ENCODE results near the gene GNPTG.
"Not testable (repeated sequence)": the region's sequence is repeated elsewhere in the genome, so short reads cannot be mapped to it uniquely, and the experiment has no call there.

Gene GNPTG

DNA sequence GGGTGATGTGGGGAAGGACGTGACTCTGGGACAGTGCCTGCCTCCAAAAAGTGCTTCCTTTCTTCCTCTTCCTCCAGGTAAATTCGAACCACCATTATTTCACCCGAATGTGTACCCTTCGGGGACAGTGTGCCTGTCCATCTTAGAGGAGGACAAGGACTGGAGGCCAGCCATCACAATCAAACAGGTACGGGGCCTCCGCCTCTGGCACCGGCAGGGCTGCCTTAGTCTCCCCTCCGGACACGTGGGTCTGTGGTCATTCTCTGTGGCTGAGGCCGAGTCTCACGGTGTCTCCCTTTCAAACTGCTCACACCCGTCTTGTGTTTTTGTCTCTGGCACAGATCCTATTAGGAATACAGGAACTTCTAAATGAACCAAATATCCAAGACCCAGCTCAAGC lies 31.6 kb upstream of the GNPTG start:
- no peak for DNase-seq

DNA sequence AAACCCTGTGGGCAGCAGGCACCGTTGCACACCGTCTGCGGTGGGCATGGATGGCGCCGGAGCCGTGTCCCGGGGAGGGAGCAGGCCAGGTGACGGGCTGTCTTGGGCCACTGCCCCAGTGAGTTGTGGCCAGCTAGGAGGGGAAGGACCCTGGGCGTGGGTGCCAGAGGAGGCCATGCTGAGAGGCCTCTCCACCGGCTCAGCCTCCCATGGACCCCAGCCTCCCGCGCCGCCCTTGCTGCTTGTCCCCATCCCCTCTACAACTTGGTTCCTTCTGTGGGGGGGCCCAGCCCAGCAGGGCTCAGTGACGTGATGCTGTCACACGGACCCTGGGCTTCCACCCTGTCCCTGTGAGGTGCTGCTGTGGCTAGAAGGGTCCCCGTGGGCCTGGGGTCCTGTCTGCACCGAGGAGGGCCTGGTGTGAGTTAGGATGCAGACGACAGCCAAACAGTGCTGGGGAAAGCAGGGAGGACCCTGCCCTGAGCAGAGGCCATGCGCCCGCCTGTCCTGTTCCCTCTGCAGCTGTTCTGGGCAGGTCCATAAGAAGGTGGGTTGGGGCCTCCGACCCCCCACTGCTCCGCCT lies 31.0 kb upstream of the GNPTG start:
- DNase-seq, result no peak

DNA sequence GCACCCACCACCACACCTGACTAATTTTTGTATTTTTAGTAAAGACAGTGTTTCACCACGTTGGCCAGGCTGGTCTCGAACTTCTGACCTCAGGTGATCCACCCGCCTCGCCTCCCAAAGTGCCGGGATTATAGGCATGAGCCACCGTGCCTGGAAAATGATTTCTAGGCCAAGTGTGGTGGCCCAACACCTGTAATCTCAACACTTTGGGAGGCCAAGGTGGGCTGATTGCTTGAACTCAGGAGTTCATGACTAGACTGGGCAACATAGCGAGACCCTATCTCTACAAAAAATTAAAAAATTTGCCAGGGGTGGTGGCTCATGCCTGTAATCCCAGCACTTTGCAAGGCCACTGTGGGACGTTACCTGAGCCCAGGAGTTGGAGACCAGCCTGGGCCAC lies 29.3 kb upstream of the GNPTG start:
- DNase-seq, result no peak

DNA sequence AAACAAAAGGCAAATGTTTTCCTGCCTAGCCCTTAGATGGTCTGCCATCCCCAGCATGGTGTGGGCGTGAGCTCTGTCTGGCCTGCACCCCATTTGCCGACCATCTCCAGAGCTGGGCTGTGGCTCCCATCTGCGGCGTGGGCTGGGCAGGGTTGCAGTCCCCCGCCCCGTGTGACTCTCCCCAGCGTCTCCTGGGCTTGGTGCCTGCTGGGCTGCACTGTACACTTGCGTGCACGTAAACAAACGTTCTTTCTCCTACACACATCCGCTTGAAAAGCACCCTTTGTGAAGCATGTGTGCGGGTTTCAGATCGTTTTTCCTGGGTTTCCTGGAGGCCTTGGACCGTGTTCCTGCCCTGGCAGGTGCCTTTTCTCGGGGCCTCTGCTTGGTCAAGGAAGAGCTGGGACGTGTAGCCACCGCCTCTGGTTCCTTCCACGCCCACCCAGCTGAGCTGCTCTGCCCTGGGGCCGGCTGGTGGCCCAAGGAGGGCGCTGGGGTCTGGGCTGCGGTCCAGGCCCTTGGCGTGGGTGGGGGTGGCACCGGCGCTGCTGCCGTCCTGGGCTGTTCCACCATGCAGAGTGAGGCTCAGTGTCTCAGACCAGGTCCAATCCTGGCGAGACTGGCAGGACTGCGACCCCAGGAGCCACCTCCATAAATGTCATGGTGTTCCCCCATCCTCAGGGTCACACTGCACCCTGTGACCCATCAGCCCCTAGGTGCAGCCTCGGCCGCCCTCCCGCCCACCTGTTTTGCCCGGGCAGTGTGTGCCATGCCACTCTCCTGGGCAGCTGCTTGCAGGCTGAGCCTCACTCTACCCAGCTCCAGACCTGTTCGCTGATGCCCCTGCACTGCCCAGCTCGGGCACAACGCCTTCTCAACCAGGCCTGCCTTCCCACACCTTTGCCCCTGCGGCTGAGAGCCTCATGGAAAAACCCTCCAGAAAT lies 28.2 kb upstream of the GNPTG start:
- DNase-seq, result no peak

DNA sequence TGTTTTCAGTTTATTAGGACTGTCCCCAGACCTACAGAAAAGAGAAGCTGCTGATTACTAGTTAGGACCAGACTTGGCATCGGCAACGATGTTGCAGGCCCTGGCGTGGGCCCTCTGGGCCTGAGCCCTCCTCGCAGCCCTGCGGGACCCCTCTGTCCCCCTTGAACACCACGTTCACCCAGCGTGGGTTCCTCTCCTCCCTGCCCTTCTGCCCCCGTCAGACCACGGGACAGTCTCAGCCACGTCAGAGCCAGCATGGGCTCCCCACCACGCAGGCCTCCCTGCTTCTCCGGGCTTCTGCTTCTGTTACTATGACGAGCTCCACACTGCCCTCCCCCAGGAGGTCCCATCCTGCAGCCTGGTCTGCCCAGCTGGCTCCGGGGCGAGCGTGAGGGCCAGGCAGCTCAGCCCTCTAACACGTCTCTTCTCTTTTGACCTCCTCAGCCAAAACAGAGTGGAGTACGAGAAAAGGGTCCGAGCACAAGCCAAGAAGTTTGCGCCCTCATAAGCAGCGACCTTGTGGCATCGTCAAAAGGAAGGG lies 27.4 kb upstream of the GNPTG start:
- DNase-seq, result no peak

DNA sequence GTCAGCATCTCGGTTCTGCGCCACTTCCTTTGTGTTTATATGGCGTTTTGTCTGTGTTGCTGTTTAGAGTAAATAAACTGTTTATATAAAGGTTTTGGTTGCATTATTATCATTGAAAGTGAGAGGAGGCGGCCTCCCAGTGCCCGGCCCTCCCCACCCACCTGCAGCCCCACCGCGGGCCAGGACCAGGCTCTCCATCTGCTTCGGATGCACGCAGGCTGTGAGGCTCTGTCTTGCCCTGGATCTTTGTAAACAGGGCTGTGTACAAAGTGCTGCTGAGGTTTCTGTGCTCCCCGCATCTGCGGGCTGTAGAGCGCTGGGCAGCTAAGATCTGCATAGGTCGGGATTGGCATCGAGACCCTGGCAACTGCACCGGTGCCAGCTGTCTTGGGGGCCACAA lies 26.5 kb upstream of the GNPTG start:
- DNase-seq, result no peak

DNA sequence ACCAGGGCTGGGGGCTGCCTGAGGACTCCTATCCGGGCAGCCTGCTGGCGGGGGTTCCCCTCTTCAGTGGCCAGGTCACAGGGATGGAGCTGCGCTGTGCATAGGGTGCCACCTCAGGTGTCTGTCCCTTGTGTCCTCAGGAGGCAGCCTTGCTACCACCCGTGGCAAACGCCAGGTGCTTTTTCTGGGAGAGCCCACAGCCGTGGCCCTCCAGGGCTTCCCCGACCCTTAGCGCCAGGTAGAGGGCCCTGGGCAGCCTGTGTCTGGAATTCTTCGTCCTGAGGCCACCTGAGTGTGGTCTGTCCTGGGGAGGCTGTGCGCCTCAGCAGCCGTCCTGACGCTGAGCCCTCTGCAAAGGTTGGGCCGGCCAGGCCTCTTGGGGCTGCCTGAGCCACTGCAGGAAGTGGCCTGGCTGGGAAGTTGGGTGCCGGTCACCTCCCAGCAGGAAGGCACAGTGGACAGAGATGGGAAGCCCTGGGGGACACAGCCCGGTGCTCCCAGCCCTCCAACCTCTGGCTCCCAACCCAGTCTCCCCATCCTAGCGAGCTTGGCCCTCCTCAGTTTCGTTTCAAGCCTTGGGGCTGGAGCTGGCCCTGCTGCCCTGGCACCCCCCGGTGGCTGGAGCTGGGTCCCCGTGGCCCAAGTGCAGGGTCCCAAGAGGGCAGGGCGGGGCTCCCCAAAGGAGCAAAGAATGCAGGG lies 25.9 kb upstream of the GNPTG start:
- DNase-seq, result no peak

DNA sequence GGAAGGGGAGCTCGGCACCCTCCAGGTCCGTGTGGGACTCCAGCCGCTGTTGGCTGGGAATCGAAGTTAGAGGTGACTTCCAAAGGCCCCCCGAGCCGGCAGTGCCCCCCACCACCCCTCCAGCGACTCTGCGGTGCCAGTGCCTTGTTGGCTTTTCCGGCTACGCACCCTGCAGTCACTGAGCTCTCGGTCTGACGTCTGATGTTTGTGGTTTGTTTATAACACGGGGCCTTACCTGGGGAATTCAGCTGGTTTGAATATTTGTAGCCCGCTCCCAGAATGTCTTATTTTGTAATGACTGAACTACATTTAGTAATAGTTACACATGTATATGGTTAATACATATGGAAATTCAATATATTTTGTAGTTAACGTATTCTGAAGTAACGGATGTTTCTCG lies 25.3 kb upstream of the GNPTG start:
- no peak for DNase-seq

DNA sequence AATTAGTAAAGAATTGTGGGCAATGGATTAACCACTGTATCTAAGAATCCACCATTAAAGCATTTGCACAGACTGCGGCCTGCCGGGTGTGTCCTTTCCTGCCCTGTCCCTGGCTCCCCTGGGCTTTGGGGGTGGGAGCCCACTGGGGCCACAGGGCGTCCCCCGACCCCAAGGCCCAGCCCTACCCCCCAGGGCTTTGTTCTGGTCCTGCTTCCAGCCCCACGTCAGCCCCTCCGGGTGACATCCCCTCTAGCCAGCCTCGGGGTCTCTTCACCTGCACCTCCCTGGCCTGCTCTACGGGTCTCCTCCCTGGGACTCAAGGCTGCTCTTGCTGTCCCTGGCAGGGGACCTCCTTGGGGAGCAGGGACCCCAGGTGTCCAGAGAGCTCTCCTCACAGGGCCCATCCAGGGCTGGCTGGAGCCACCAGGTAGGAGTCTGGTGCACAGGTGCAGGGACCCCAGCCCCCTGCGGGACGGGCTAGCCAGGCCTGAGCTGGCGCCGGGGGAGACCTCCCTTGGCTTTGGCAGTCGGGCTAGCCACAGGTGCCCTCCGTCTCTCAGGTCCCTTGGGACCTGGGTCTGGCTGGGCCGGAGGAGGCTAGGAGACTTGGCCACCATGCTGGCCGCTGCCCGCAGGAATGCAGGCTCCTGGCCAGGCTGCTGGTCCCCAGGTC lies 24.6 kb upstream of the GNPTG start:
- no peak for DNase-seq

DNA sequence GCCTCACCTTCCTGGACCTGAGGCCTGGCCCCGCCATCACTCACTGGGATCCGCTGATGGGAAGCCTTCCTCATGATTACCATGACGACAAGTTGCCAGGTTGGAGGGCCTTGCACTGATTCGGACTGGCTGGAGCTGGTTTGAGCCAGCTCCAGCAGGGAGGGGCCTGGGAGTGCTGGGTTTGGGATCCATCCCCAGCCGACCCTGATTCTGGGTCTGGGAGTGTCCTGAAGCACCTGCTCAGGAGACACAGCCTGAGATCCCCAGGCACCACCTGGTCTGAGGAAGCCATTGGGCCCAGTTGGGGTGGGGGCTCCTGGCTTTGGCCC lies 24.1 kb upstream of the GNPTG start:
- no peak for DNase-seq

DNA sequence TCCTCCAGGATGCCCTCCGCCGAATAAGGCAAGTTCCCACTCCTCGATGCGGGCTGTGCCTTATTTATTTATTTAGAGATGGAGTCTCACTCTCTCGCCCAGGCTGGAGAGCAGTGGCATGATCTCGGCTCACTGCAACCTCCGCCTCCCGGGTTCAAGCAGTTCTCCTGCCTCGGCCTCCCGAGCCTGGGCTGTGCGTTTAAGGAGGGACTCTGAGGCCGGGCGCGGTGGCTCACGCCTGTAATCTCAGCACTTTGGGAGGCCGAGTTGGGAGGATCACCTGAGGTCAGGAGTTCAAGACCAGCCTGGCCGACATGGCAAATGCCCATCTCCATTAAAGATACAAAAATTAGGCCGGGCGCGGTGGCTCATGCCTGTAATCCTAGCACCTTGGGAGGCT lies 23.6 kb upstream of the GNPTG start:
- DNase-seq, result not testable (repeated sequence)

DNA sequence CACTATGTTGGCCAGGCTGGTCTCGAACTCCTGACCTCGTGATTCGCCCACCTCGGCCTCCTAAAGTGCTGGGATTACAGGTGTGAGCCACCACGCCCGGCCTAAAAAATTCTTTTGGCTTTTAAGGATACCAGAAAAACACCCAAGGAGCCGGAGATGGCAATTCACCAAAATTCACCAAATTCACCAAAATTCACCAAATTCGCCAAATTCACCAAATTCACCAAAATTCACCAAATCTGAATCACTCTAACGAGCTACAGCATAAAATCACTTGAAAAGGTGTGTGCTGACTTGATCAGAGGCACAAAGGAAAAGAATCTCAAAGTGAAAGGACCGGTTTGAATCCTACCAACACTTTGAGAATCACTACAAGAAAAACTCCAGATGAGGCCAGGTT lies 22.8 kb upstream of the GNPTG start:
- not testable (repeated sequence) for DNase-seq

DNA sequence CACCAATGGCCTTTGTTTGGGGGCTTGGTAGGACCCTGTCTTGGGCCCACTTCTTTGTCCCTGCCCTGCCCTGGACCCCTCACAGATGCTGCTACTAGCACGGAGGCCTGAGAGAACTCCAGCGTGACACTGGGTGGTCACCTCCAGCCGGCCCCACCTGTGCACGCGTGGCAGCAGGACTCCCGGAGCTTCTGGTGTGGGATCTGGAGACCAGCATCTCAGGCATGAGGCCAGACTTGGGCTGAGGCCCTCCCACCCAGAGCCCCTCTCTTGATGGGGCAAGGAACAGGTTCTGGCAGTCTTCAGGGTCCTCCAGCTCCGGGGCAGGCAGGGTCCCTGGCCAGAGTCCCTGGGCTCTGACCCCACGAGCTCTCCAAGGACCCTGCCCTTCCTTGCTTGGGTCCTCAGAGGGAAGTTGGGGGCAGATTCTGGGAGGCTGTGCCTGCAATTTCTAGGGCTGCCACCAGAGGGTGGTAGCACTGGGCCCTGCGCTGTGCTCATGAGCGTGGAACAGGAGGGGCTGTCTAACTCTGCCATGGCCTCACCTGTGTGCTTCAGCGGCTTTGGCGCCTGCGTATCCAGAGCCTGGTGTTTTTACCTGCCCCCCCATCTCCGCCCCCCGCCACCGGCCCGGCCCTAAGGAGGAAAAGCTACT lies 21.3 kb upstream of the GNPTG start:
- DNase-seq, result no peak

DNA sequence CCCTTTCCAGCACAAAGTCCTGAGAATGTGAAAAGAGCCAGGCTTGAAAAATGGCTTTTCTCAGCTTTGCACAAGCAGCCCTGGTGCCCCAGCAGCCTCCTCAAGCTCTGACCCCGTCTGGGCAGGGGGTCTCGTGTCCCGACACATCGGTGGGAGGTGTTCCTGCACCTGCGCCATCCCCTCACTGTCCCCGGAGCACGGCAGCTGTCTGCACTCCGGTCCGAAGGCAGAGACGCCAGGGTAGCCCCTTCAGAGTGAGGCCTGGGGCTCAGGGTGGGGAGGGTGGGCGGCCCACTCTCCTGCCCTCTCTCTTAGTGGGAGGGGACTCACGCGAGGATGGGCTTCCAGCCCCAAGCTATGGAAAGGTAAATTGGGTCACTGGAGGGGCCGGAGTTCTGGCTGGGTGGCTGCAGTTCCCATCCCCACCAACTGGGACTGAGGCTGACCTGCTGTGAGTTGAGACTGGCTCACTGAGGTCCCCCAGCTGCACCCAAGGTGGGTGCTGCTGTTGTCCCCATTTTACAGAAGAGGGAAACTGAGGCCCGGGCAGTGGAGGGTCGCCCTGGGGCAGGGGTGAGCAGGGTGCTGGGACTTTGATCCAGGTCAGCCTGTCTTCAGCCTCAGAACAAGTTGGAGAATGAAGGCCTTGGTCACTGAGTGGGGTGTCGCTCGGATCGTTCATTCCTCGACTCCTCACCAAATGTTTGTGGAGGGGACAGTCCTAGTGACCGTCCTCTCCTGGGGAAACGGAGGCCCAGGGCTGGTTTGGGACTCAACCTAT lies 20.6 kb upstream of the GNPTG start:
- no peak for DNase-seq

DNA sequence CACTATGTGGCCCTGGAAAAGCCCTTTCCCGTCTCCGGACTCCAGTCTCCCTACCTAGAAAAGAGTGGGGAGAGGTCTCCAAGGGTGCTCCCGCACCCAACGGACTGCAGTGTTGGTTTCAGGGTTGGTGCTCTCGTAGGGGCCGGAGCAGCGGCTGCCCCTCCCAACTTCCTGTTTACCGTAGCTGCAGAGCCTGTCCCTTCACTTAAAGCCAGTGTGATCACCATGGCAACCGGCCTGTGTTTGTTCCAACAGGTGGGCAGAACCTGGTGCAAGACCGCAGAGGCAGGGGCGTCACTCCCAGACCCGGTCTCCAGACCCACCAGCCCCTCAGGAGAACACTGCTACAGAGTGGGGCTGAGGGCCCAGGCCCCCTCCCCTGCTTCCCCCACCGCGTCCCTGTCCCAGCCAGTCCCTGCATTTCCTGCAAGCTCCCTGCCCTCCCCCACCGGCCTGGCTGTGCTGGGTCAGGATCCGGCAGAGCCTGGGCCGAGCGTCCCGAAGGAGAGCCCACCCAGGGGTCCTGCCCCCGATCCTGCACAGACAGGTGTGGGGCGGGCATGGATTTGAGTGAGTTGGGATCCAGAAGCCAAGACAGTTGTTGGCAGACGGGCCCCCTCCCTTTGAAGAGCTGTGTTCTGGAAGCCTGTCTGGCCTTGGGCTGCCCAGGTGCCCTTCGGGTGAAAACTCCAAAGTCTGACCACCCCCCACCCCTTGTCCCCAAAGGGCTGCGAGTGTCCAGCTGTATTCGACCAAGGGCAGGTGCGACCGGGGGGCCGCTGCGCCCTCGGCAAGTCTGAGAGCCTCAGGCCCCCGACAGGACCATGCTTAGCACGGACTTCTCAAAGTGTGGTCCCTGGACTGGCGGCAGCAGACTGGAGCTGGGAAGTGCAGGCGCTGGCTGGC lies 19.8 kb upstream of the GNPTG start:
- peak; percentile 31 for DNase-seq

DNA sequence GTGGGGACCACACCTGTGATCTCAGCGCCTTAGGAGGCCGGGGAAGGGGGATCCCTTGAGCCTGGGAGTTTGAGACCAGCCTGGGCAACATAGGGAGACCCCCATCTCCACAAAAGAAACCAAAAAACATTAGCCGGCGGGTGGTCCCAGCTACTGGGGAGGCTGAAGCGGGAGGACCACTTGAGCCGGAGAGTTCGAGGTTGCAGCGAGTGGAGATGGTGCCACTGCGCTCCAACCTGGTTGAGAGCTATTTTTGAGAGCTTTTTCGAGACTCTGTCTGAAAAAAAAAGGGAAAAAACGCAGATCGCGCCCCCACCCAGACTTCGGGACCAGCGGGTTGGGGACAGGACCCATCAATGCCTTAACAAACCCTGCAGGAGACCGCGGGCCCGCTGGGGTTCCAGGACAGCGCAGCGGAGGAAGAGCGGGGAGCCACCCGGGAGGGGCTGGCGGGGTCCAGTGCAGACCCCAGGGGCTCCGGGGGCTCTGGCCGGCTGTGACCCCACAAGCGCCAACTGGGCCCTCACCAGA lies 19.0 kb upstream of the GNPTG start:
- DNase-seq, result no peak

DNA sequence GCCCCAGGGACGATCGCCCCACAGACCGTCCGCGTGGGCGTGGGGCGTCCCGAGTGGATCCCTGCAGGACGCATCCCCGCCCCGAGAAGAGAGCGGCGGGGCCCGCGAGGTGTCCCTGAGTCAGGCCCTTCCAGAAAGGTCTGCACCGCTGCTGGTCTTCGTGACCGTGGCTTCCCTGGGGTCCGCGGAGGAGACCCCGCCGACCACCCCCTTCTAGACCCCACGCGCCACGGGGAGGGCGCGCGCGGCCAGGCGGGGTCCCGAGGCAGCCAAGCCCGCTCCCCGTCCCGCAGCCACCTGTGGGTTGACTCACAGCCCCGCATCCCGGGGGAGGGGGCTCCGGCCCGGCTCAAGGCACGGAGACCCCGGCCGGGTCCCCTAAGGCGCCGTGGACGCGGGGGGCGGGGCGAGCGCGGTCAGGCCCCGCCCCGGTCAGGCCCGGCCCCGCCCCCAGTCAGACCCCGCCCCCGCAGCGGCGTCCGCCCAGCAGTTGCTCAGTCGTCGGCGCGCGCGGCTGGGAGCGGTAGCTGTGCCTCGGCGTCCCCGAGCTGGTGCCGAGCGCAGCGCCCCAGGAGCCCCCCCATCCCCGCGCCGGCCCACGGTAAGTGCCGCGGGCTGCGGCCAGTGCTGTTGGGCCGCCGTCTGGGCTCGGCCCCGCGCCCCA lies 18.4 kb upstream of the GNPTG start, which contains the start of gene BAIAP3:
BAIAP3 (plus strand) TSS at position 497 of the 664 bp plus-strand sequence. CDS start 4,905 bp downstream, outside the sequence.
- no peak for DNase-seq

DNA sequence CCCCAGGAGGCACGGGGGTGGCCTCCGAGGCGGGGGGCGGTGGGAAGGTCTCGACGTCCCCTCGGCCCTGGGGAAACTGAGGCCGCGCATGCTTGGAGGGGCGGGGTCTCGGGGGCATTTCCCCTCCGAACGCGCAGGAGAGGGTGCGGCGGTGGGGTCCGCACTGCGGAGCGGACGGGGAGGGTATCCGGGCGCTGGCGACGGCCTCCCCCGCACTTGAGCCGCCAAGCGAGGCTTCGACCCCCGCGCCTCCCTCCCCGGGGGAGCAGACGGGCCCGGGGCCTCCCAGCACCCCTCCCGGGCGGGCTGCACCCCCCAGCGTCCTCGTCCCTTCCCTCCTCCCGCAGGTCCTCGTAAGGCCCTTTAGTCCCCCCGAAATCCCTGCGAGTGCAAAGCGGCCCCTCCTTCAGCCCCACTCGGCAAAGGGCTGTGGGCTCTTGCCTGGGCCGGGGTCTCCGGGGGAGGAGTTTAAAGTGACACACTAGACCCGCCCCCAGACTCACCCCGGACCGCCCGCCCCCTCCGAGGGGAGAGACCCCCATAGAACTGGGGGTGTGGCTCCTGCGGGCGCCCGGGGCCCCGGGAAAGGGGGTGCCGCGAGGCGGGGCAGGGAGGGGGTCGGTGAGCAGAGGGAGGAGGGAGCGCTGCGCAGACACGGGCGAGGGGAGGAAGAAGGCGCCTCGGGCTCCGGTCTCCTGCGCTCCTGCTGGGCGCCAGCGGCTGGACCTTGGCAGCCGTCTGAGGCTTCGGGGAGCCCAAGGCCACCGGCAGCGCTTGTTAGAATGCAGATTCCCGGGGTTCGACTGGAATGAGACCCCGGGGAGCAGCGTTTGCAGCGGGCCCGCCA lies 17.7 kb upstream of the GNPTG start:
- no peak for DNase-seq

DNA sequence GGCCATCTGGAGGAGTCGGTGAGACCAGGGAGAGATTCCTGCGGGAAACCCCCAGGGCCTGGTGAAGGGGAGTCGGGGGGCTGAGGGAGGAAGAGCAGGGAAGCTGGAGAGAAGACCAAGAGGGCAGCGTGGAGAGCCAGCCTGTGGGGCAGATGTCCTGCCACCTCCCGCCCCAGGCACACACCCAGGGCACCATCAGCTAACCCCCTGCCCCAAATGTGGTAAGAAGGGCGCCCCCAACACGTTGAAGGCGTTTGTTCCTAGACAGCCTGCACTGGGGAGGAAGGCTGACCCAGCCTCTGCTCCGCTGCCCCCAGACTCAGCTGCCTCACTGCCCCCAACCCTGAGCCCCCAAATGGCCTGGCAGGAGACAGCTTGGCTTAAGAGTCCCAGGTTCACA lies 17.0 kb upstream of the GNPTG start:
- no peak for DNase-seq
